ENCODE data around the gene LUZP4. TPM values are rescaled to one million over a fixed set of nuclear protein-coding genes. Genes with fewer than 3 reads are reported as not detected.

LUZP4 gene
- total RNA-seq, 1 donor from 2014 or later: not detected

DNA sequence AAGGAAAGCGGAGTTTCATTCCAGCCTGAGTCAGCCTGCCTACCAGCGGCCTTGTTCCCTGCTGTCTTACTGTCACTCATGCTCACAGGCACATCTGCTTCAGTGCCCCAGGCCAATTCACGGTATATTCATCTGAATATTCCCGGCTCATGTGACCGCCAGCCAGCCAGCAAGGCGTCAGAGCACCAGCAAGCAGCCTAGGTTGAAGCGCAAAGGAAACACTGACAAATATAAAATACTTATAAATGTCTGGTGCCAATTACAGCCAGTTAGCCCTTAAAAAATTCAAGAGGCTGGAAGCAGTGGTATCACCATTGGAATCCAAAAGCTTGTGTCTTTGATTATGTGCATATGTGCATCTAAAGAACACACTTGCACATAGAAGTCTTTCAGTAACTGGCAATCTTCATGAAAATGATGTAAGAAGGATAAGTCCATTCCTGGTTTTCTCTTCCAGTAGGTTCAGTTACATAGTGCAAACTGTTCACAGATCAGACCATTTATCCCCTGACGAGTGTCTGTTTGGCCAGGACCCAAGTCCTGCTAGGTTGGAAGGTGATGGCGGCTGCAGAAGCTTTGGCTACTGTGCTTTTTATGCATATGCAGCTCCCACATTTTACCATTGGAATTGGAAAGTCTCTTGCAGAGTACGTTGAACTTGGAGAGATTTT is 61.3 kb downstream of the LUZP4 start:
- Histone ChIP-seq H3K4me1 (no peaks in the 10 kb centered on the region), H3K4me3 (no peak overlapping the region), H3K9me3 (no peaks in the 10 kb centered on the region), H3K36me3 (no peaks in the 10 kb centered on the region), H3K27me3 (no peaks in the 10 kb centered on the region), H3K27ac (no peak overlapping the region)
- DNase-seq (no peak), ATAC-seq (no peak)
- intact Hi-C loops (cut with DNase I): no loop called here
- TF ChIP-seq CTCF (IDR thresholded peaks at IDR 0.05): no peak

DNA sequence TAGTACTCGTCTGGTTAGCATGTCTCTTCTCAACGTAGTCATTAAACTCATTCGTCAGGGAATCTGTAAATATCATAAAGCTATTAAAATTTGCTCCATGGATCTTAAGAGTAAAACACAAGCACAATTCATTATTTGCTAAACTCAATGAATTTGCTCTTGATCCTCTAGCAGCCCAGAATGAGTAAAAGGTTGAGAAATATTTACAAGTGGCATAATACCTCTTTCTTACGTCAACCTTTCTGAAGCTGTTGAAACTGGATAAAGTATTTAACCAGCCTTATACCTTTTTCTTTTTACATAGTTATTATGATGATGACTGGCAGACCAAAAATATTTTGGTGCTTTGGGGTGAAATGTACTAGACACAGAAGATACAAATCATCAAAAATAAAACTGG is 66.9 kb downstream of the LUZP4 start:
- no peaks in the 10 kb centered on the region for H3K4me1 ChIP-seq
- no peaks in the 10 kb centered on the region for H3K9me3 ChIP-seq
- no peaks in the 10 kb centered on the region for H3K27me3 ChIP-seq
- H3K4me3 ChIP-seq: no peak overlapping the region
- no peak overlapping the region for H3K27ac ChIP-seq
- DNase-seq (no peak), ATAC-seq (peak; percentile 43)
- intact Hi-C loops (cut with DNase I): no loop called here
- no peak for TF ChIP-seq CTCF (IDR thresholded peaks at IDR 0.05)
- no peaks in the 10 kb centered on the region for H3K36me3 ChIP-seq

Other genes starting within 250 kb of the LUZP4 start
- not detected for gene RBMXL3, start 100.3 kb upstream of the LUZP4 start, total RNA-seq
- 7.1 TPM for gene LRCH2, start 55.6 kb upstream of the LUZP4 start, total RNA-seq

All from upper lobe of right lung (tissue), 1 donor.